Esophagus muscularis mucosa (tissue), 4 donors: ENCODE data around the gene COMMD4. TPM values are rescaled to one million over a fixed set of nuclear protein-coding genes. Genes with fewer than 3 reads are reported as not detected.
"Not testable (repeated sequence)": the region's sequence is repeated elsewhere in the genome, so short reads cannot be mapped to it uniquely, and the experiment has no call there.

ENCODE experiments used
- DNase-seq: peaks from one replicate; pipeline ENCODE4 v3.0.0-alpha.2; 2017; ENCODE audit errors: extremely low spot score
- H3K27ac ChIP-seq, 4 donors: fragments of 200-600 bp; sonication (generic); replicated peaks in 1 of 4; 1 replicate in 3 of 4; 2 replicates in 1 of 4; pipeline ENCODE4 v1.5.1; 2016 to 2019; ENCODE audit warnings: mild to moderate bottlenecking in 1 of 4
- H3K27me3 ChIP-seq, 4 donors: fragments of 200-600 bp; sonication (generic); one replicate each; pipeline versions ENCODE4 v1.5.1 to v1.6.0; 2016 to 2019
- H3K36me3 ChIP-seq, 4 donors: fragments of 200-600 bp; sonication (generic); one replicate each; pipeline ENCODE4 v1.5.1; 2016 to 2019
- H3K4me1 ChIP-seq, 4 donors: fragments of 200-600 bp; sonication (generic); one replicate each; pipeline ENCODE4 v1.5.1; 2016 to 2019
- H3K4me3 ChIP-seq, 4 donors: fragments of 200-600 bp; sonication (generic); 1 replicate in 2 of 4; 2 replicates in 2 of 4; pipeline ENCODE4 v1.5.1; 2016 to 2019; ENCODE audit warnings: mild to moderate bottlenecking in 4 of 4, moderate library complexity in 1 of 4
- H3K9me3 ChIP-seq, 4 donors: fragments of 200-600 bp; sonication (generic); 1 replicate in 3 of 4; 2 replicates in 1 of 4; pipeline ENCODE4 v1.5.1; 2016 to 2019
- EP300 ChIP-seq: sonication (generic); formaldehyde crosslinking; IDR thresholded peaks from one replicate; pipeline ENCODE4 v1.6.1; 2017; ENCODE audit warnings: antibody characterized with exemption
- POLR2A ChIP-seq: fragments of 450-650 bp; IDR thresholded peaks from one replicate; pipeline ENCODE4 v1.6.1; 2017; ENCODE audit warnings: antibody characterized with exemption, moderate library complexity, mild to moderate bottlenecking, low read depth
- POLR2AphosphoS5 ChIP-seq, 2 donors: sonication (generic); formaldehyde crosslinking; IDR thresholded peaks; one replicate each; pipeline ENCODE4 v1.6.1; 2017; ENCODE audit warnings: antibody characterized with exemption in 2 of 2
- WGBS: methylation state at CpG from one replicate; pipeline ENCODE4 v1.1.5; 2018; 5-methylcytosine and 5-hydroxymethylcytosine counted together
- intact Hi-C: fragments of 100-400 bp; cut with DNase I; formaldehyde crosslinking; loops from one replicate; pipeline ENCODE4 v1.15.1; 2023
- total RNA-seq, 4 donors: library from RNA; depleted of rRNA; stranded (reverse); fragments of >200 nt; gene quantifications; one replicate each; pipeline versions ENCODE4 v1.1.0 to v1.2.1, GENCODE V29; 2016
- TF ChIP-seq, protein P1 (sequence below), 3 experiments: fragments of 200-600 bp in 2 of 3; fragments of 450-650 bp in 1 of 3; sonication (generic) in 2 of 3; IDR thresholded peaks; one replicate each; pipeline ENCODE4 v1.5.1; 2017 to 2019; ENCODE audit warnings: antibody characterized with exemption in 3 of 3, mild to moderate bottlenecking in 2 of 3, moderate library complexity in 1 of 3

The COMMD4 gene
- total RNA-seq, 4 donors from 2014 or later, result 32.0 to 73.0 (median 50.6) TPM

DNA sequence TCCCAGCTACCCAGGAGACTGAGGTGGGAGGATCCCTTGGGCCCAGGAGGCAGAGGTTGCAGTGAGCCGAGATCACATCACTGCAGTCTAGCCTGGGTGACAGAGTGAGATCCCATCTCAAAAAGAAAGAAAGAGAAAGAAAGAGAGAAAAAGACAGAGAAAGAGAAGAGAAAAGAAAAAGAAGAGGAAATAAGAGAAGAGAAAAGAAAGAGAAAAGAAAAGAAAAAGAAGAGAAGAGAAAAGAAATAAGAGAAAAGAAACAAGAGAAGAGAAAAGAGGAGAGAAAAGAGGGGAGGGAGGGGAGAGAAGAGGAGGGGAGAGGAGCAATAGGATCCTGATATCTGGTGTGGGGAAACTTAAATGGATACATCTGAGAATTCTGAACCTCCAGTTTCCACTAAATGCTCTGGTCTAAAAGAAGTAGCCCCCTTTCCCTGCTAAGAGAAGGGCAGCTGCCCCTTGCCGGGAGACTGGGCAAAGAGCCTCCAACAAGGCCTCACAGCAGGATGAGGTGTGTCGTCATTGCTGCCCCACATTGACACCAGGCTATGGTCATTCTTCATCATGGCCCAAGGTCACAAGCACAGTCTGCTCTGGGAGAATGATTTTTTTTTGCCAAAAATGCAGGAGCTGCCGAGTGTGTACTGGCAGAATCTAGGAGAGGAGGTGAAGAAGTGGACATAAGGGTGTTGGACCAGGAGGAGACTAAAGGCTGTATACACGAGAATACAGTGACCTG, 21.1 kb upstream of the COMMD4 start:
- Histone ChIP-seq H3K27ac (no peak overlapping the region), H3K27me3 (no peaks in the 10 kb centered on the region), H3K36me3 (no peaks in the 10 kb centered on the region), H3K4me1 (no peaks in the 10 kb centered on the region), H3K9me3 (no peaks in the 10 kb centered on the region), H3K4me3 (no peak overlapping the region)
- DNase-seq, result no peak
- 69% methylated on average over 5 of the region's 5 CpGs for WGBS
- intact Hi-C loops, result no loop called here
- no peak for TF ChIP-seq POLR2A
- TF ChIP-seq, protein P1, sequence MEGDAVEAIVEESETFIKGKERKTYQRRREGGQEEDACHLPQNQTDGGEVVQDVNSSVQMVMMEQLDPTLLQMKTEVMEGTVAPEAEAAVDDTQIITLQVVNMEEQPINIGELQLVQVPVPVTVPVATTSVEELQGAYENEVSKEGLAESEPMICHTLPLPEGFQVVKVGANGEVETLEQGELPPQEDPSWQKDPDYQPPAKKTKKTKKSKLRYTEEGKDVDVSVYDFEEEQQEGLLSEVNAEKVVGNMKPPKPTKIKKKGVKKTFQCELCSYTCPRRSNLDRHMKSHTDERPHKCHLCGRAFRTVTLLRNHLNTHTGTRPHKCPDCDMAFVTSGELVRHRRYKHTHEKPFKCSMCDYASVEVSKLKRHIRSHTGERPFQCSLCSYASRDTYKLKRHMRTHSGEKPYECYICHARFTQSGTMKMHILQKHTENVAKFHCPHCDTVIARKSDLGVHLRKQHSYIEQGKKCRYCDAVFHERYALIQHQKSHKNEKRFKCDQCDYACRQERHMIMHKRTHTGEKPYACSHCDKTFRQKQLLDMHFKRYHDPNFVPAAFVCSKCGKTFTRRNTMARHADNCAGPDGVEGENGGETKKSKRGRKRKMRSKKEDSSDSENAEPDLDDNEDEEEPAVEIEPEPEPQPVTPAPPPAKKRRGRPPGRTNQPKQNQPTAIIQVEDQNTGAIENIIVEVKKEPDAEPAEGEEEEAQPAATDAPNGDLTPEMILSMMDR (IDR thresholded peaks at IDR 0.05), result no peak
- no peak for TF ChIP-seq POLR2AphosphoS5 (IDR thresholded peaks at IDR 0.05)
- no peak for TF ChIP-seq EP300

DNA sequence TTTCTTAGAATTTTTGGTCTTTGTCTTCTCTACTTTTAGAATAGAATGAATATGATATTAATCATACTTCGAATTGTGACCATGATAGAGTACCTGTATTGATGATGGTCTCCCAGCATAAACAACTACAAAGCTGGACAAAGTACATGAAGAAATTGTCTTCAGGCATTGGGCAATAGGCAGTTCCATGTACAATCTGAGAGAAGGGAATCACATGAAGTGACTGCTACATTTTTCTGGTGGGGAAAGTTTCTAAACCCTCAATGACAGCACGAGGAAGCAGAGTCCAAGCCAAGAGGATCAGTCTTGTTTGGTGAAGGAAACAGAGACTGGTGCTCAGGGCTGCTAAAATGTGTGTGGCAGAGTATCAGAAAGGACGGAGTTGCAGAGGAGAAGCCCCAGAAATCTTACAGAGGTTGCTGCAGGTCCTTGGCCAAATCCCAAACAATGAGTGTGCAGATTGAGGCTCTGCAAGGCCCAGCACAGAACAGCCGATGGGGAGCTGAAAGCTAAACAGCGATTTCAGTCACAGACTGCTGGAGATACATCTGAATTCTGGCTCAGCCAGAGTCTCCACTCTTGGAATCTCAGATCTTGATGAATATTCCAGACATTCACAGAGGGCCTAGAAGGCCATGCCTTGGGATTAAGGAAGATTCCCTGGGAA, 16.5 kb upstream of the COMMD4 start:
- H3K27me3 ChIP-seq, H3K36me3 ChIP-seq, H3K27ac ChIP-seq, DNase-seq, H3K4me3 ChIP-seq, H3K4me1 ChIP-seq, intact Hi-C loops, H3K9me3 ChIP-seq: not testable (repeated sequence)
- WGBS, result 91% methylated on average over 5 of the region's 5 CpGs

DNA sequence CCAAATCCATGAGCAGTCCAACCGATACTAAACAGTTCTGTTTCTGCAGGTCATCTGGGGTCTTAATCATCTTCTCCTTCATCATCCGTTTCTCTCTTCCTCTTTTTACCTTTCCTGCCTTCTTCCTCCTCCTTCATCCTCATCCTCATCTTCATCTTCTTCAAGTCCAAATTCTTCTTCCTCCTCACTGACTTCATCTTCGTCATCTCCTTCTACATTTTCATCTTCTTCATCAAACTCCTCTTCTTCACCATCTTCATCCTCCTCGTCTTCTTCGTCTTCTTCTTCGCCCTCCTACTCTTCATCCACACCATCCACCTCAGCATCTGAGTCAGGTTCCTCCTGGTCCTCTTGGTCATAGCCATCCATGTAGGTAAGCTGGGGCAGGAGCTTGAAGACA, 14.2 kb upstream of the COMMD4 start:
- intact Hi-C loops, result no loop called here
- Histone ChIP-seq H3K36me3 (no peaks in the 10 kb centered on the region), H3K27me3 (no peaks in the 10 kb centered on the region), H3K4me1 (no peaks in the 10 kb centered on the region), H3K9me3 (no peaks in the 10 kb centered on the region), H3K27ac (no peak overlapping the region), H3K4me3 (no peak overlapping the region)
- no peak for TF ChIP-seq POLR2A
- TF ChIP-seq, protein P1 (IDR thresholded peaks at IDR 0.05), result no peak
- TF ChIP-seq POLR2AphosphoS5 (IDR thresholded peaks at IDR 0.05), result no peak
- no peak for TF ChIP-seq EP300
- WGBS, result 85% methylated on average over 6 of the region's 6 CpGs
- no peak for DNase-seq

DNA sequence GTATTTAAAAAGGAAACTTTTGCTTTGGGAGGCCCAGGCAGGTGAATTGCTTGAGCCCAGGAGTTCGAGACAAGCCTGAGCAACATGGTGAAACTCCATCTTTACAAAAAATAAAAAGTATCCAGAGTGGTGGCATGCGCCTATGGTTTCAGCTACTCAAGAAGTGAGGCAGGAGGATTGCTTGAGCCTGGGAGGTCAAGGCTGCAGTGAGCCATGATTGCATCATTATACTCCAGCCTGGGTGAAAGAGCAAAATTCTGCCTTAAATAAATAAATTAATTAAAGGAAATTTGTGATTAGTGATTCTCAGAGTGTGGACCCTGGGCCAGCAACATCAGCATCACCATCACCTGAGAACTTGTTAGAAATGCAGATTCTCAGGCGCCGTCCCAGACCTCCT, 9.9 kb upstream of the COMMD4 start:
- H3K27me3 ChIP-seq, result no peaks in the 10 kb centered on the region
- H3K36me3 ChIP-seq, result no peaks in the 10 kb centered on the region
- no peaks in the 10 kb centered on the region for H3K4me1 ChIP-seq
- H3K27ac ChIP-seq, result no peak overlapping the region
- intact Hi-C loops, result no loop called here
- WGBS, result 95% methylated on average over 4 of the region's 4 CpGs
- DNase-seq, result no peak
- no peak overlapping the region for H3K4me3 ChIP-seq
- TF ChIP-seq EP300 (no peak), POLR2AphosphoS5 (IDR thresholded peaks at IDR 0.05) (no peak), POLR2A (no peak)
- TF ChIP-seq, protein P1 (IDR thresholded peaks at IDR 0.05), result no peak
- no peaks in the 10 kb centered on the region for H3K9me3 ChIP-seq

DNA sequence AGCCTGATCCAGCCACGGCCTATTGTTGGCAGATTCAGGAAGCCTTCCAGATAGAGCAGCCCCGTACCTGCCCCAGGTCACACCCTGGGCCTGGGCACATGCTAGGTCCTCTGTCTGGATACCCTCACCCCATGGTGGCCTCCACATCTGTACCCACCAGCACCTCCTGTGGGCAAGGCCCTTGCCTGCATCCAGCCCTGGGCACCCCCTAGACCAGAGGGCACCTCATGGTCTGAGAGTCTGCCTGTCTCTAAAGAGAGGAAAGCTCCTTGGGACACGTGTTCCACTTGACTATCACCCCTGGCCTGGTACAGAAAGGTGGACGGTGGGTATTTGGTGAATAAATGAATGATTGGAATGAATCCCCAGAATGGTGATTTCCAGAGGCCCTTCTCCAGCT, 8.9 kb upstream of the COMMD4 start:
- 69% methylated on average over 4 of the region's 4 CpGs for WGBS
- Histone ChIP-seq H3K36me3 (no peaks in the 10 kb centered on the region), H3K9me3 (no peaks in the 10 kb centered on the region), H3K27ac (no peak overlapping the region), H3K27me3 (no peaks in the 10 kb centered on the region), H3K4me1 (no peaks in the 10 kb centered on the region), H3K4me3 (no peak overlapping the region)
- TF ChIP-seq EP300 (no peak), POLR2AphosphoS5 (IDR thresholded peaks at IDR 0.05) (no peak), POLR2A (no peak)
- TF ChIP-seq, protein P1 (IDR thresholded peaks at IDR 0.05), result no peak
- no peak for DNase-seq
- intact Hi-C loops, result no loop called here
